Neural progenitor cell (in vitro differentiated cells): ENCODE data around the gene TMPRSS6. TPM values are rescaled to one million over a fixed set of nuclear protein-coding genes. Genes with fewer than 3 reads are reported as not detected.

Source experiments
- DNase-seq: peaks from one replicate; pipeline ENCODE4 v3.0.0-alpha.2; 2016; ENCODE audit warnings: low spot score
- H2AFZ ChIP-seq: fragments of 200-600 bp; sonication (generic); replicated peaks from 2 replicates; pipeline ENCODE4 v1.6.1; 2016; ENCODE audit warnings: antibody characterized with exemption
- H3F3A ChIP-seq: fragments of 200-600 bp; sonication (generic); 2 replicates; pipeline ENCODE4 v1.6.1; 2016; ENCODE audit warnings: antibody characterized with exemption, low read depth
- H3K27ac ChIP-seq: fragments of 200-600 bp; sonication (generic); 2 replicates; pipeline ENCODE4 v1.5.1; 2016; ENCODE audit warnings: mild to moderate bottlenecking
- H3K27me3 ChIP-seq: fragments of 200-600 bp; sonication (generic); 2 replicates; pipeline ENCODE4 v1.6.1; 2016; ENCODE audit warnings: mild to moderate bottlenecking, moderate library complexity
- H3K36me3 ChIP-seq: fragments of 200-600 bp; sonication (generic); 2 replicates; pipeline ENCODE4 v1.5.1; 2016
- H3K4me1 ChIP-seq: fragments of 200-600 bp; sonication (generic); 2 replicates; pipeline ENCODE4 v1.6.1; 2016; ENCODE audit warnings: mixed run types
- H3K4me2 ChIP-seq: fragments of 200-600 bp; sonication (generic); 2 replicates; pipeline ENCODE4 v1.6.1; 2016
- H3K4me3 ChIP-seq: fragments of 200-600 bp; sonication (generic); 2 replicates; pipeline ENCODE4 v1.5.1; 2016
- H3K79me2 ChIP-seq: fragments of 200-600 bp; sonication (generic); 2 replicates; pipeline ENCODE4 v1.6.1; 2016; ENCODE audit warnings: low read depth
- H3K9ac ChIP-seq: fragments of 200-600 bp; sonication (generic); 2 replicates; pipeline ENCODE4 v1.6.1; 2016
- H3K9me3 ChIP-seq: fragments of 200-600 bp; sonication (generic); 2 replicates; pipeline ENCODE4 v1.5.1; 2016; ENCODE audit warnings: low read depth
- H4K20me1 ChIP-seq: fragments of 200-600 bp; sonication (generic); 2 replicates; pipeline ENCODE4 v1.6.1; 2016; ENCODE audit warnings: low read depth
- H3K27ac Mint-ChIP-seq: 3 replicates; pipeline ENCODE4 v1.8.0; 2021; ENCODE audit warnings: mixed read lengths
- H3K27me3 Mint-ChIP-seq: 2 replicates; pipeline ENCODE4 v1.8.0; 2022; ENCODE audit warnings: low read depth, mild to moderate bottlenecking, inconsistent platforms, moderate library complexity, mixed read lengths; ENCODE audit not compliant: insufficient read depth
- H3K36me3 Mint-ChIP-seq: 3 replicates; pipeline ENCODE4 v1.8.0; 2021; ENCODE audit warnings: mixed read lengths
- H3K4me1 Mint-ChIP-seq: 3 replicates; pipeline ENCODE4 v1.8.0; 2021; ENCODE audit warnings: mixed read lengths
- H3K4me3 Mint-ChIP-seq: 3 replicates; pipeline ENCODE4 v1.8.0; 2021; ENCODE audit warnings: mild to moderate bottlenecking, moderate library complexity, mixed read lengths
- H3K9me3 Mint-ChIP-seq: 3 replicates; pipeline ENCODE4 v1.8.0; 2020; ENCODE audit warnings: mixed read lengths
- EZH2 ChIP-seq: fragments of 200-600 bp; sonication (generic); IDR thresholded peaks from 2 replicates; pipeline ENCODE4 v1.6.1; 2017; ENCODE audit warnings: antibody characterized with exemption, mild to moderate bottlenecking, moderate library complexity
- EZH2phosphoT487 ChIP-seq: fragments of 200-600 bp; sonication (generic); IDR thresholded peaks from 2 replicates; pipeline ENCODE4 v1.6.1; 2017; ENCODE audit warnings: antibody characterized with exemption
- total RNA-seq: library from RNA; depleted of rRNA; stranded (reverse); fragments of >200 nt; gene quantifications from 2 replicates; pipeline ENCODE4 v1.2.3, GENCODE V29; 2015; ENCODE audit warnings: low replicate concordance
- TF ChIP-seq, protein P1 (sequence below): fragments of 200-600 bp; sonication (generic); IDR thresholded peaks from 2 replicates; pipeline ENCODE4 v1.5.1; 2017; ENCODE audit warnings: antibody characterized with exemption, mild to moderate bottlenecking

Gene TMPRSS6
- total RNA-seq, 1 donor from 2014 or later: not detected

DNA sequence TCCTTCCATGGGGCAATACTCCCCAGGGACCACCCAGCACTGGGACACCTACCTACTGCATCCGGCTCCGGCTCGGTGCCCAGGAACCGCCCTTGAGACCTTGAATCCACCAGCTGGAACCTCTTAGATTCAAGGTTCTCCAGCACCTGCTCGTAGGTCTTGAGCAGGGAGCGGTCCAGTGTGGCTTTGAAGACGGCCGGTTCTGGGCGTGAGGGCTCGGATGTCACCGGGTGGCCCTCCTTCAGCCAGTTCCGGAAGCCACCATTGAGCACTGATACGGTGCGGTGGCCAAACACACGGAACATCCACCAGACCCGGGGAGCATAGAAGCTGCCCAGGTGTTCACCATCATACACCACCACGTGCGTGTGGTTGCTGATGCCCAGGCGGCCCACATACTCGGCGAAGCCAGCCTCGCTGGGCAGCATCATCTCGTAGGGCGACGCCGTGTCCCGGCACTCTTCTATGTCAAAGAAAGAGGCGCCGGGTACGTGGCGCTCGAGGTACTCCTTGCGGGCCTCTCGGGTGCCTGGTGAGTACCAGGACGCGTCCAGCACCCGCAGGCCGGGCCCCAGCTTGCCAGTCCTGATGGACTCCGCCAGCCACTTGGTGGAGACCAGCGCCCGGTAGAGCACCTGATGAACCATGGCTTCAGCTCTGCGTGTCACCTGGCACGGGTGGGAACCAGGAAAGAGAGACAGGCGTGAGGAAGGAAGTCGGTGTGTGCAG is 91.3 kb downstream of the TMPRSS6 start:
- H3K4me1 ChIP-seq: peaks cover 21% of the 10 kb centered on the region
- no peaks in the 10 kb centered on the region for H3K36me3 ChIP-seq
- H3K9me3 Mint-ChIP-seq: no peaks in the 10 kb centered on the region
- no peaks in the 10 kb centered on the region for H3K27me3 ChIP-seq
- H3K27ac ChIP-seq: no peak overlapping the region
- no peak overlapping the region for H2AFZ ChIP-seq
- H3K27ac Mint-ChIP-seq: peak overlapping the region; percentile 80
- peak overlapping the region; percentile 72 for H3K9ac ChIP-seq
- TF ChIP-seq EZH2 (no peak), EZH2phosphoT487 (no peak)
- TF ChIP-seq, protein P1, sequence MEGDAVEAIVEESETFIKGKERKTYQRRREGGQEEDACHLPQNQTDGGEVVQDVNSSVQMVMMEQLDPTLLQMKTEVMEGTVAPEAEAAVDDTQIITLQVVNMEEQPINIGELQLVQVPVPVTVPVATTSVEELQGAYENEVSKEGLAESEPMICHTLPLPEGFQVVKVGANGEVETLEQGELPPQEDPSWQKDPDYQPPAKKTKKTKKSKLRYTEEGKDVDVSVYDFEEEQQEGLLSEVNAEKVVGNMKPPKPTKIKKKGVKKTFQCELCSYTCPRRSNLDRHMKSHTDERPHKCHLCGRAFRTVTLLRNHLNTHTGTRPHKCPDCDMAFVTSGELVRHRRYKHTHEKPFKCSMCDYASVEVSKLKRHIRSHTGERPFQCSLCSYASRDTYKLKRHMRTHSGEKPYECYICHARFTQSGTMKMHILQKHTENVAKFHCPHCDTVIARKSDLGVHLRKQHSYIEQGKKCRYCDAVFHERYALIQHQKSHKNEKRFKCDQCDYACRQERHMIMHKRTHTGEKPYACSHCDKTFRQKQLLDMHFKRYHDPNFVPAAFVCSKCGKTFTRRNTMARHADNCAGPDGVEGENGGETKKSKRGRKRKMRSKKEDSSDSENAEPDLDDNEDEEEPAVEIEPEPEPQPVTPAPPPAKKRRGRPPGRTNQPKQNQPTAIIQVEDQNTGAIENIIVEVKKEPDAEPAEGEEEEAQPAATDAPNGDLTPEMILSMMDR: no peak
- H4K20me1 ChIP-seq: peaks cover 69% of the 10 kb centered on the region
- peaks cover 6% of the 10 kb centered on the region for H3F3A ChIP-seq
- peak overlapping the region; percentile 98 for H3K4me2 ChIP-seq
- DNase-seq: no peak
- H3K4me3 ChIP-seq: peak overlapping the region; percentile 98
- H3K4me1 Mint-ChIP-seq: peaks cover 33% of the 10 kb centered on the region
- H3K4me3 Mint-ChIP-seq: peak overlapping the region; percentile 90
- H3K36me3 Mint-ChIP-seq: peaks cover 7% of the 10 kb centered on the region
- H3K27me3 Mint-ChIP-seq: peaks cover 5% of the 10 kb centered on the region
- no peaks in the 10 kb centered on the region for H3K9me3 ChIP-seq
- peaks cover 66% of the 10 kb centered on the region for H3K79me2 ChIP-seq

DNA sequence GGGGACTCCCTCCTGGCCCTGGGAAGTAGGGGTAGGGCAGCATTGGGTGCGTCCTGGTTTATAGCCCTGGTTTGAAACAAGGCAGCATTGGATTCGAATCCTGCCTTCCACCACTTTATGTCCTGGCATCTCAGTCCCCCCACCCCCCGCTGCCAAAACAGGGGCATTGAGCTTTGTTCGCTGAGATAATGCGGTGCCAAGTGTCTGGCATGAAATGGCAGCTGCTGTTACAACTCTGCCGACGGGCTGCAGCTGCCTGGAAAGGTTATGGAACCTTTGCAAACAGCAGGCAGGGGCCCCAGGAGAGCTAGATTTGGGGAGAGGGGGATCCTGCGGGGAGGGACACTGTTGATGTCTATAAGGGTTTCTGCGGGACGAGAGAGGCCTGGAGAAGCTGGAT is 92.2 kb downstream of the TMPRSS6 start:
- peaks cover 36% of the 10 kb centered on the region for H3K4me1 Mint-ChIP-seq

DNA sequence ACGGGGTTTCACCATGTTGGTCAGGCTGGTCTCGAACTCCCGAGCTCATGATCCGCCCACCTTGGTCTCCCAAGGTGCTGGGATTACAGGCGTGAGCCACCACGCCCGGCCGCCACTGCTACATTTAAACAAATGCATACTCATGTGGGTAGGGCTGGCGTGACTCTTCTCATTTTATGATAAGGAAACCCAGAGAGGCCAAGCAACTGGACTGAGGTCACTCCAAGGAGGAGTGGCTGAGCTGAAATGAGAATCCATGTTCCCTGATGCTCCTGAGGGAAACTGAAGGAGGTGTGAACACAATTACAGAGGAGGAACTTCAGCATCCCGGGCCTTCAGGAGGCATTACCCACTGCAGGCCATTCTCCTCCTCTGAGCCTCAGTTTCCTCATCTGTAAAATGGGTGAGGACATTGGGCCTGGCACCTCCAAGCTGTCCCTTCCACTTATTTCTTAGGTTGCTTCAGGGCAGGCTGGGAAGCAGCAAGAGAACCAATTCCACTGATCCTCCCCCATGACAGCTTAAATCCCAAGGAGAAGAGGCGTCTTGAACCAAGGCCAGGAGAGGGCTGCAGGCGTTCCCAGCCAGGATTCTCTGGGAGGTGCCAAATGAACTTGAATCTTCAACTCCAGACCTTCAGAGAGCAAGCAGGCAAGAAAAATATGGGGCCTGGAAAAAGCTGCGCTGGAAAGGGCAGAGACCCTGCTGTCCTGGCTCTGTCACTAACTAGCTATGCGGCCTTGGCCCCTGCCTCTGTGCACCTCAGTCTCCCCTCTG is 93.2 kb downstream of the TMPRSS6 start:
- Histone ChIP-seq H3K79me2 (peaks cover 48% of the 10 kb centered on the region), H3K36me3 (no peaks in the 10 kb centered on the region), H3K27me3 (no peaks in the 10 kb centered on the region), H4K20me1 (peaks cover 64% of the 10 kb centered on the region), H3K9ac (no peak overlapping the region), H3K4me1 (peaks cover 26% of the 10 kb centered on the region), H3K9me3 (no peaks in the 10 kb centered on the region), H3F3A (peaks cover 11% of the 10 kb centered on the region), H2AFZ (no peak overlapping the region), H3K4me3 (no peak overlapping the region), H3K4me2 (no peak overlapping the region), H3K27ac (no peak overlapping the region)
- peak overlapping the region; percentile 57 for H3K4me3 Mint-ChIP-seq
- no peak for TF ChIP-seq EZH2phosphoT487
- no peak for TF ChIP-seq EZH2
- TF ChIP-seq, protein P1: no peak
- peaks cover 9% of the 10 kb centered on the region for H3K27me3 Mint-ChIP-seq
- no peak for DNase-seq
- peaks cover 31% of the 10 kb centered on the region for H3K4me1 Mint-ChIP-seq
- H3K9me3 Mint-ChIP-seq: no peaks in the 10 kb centered on the region
- no peak overlapping the region for H3K27ac Mint-ChIP-seq
- H3K36me3 Mint-ChIP-seq: peaks cover 7% of the 10 kb centered on the region

More for the DNA sequence above, 92.2 kb downstream of the TMPRSS6 start:
- H4K20me1 ChIP-seq: peaks cover 69% of the 10 kb centered on the region
- Mint-ChIP-seq H3K4me3 (peak overlapping the region; percentile 90), H3K27ac (no peak overlapping the region), H3K27me3 (peaks cover 5% of the 10 kb centered on the region), H3K36me3 (peaks cover 7% of the 10 kb centered on the region), H3K9me3 (no peaks in the 10 kb centered on the region)
- no peak overlapping the region for H3K4me3 ChIP-seq
- H3F3A ChIP-seq: peaks cover 11% of the 10 kb centered on the region
- H3K4me2 ChIP-seq: peak overlapping the region; percentile 98
- no peak overlapping the region for H3K9ac ChIP-seq
- peaks cover 26% of the 10 kb centered on the region for H3K4me1 ChIP-seq
- TF ChIP-seq EZH2 (no peak), EZH2phosphoT487 (no peak)
- TF ChIP-seq, protein P1: no peak
- no peaks in the 10 kb centered on the region for H3K9me3 ChIP-seq
- H3K27me3 ChIP-seq: no peaks in the 10 kb centered on the region
- H3K27ac ChIP-seq: no peak overlapping the region
- DNase-seq: no peak
- no peaks in the 10 kb centered on the region for H3K36me3 ChIP-seq
- H3K79me2 ChIP-seq: peaks cover 58% of the 10 kb centered on the region
- H2AFZ ChIP-seq: no peak overlapping the region
